ENCODE results near the gene ARHGAP24.

The ARHGAP24 gene

GRCh38 chr4:85707611-85708010 is 232.7 kb downstream of the ARHGAP24 start:
- DNase-seq, result no peak

- DNase-seq, result no peak
Observed at GRCh38 chr4:85708468-85708867, 233.5 kb downstream of the ARHGAP24 start.

GRCh38 chr4:85713005-85713404 is 238.1 kb downstream of the ARHGAP24 start:
- DNase-seq, result no peak

- no peak for DNase-seq
Observed at GRCh38 chr4:85715991-85716737, 241.2 kb downstream of the ARHGAP24 start.

- DNase-seq, result no peak
Observed at GRCh38 chr4:85717351-85717750, 242.4 kb downstream of the ARHGAP24 start.

- DNase-seq, result no peak
Observed at GRCh38 chr4:85717847-85718246, 242.9 kb downstream of the ARHGAP24 start.

GRCh38 chr4:85720735-85721134 is 245.8 kb downstream of the ARHGAP24 start:
- DNase-seq, result no peak

- no peak for DNase-seq
Observed at GRCh38 chr4:85722401-85722800, 247.5 kb downstream of the ARHGAP24 start.

- DNase-seq, result no peak
Observed at GRCh38 chr4:85722807-85723206, 247.9 kb downstream of the ARHGAP24 start.

- DNase-seq, result no peak
Observed at GRCh38 chr4:85724791-85725563, 250.0 kb downstream of the ARHGAP24 start.

GRCh38 chr4:85725721-85726170 is 250.8 kb downstream of the ARHGAP24 start:
- DNase-seq, result no peak

- no peak for DNase-seq
Observed at GRCh38 chr4:85726555-85726954, 251.6 kb downstream of the ARHGAP24 start.

- DNase-seq, result no peak
Observed at GRCh38 chr4:85728464-85728863, 253.5 kb downstream of the ARHGAP24 start.

- DNase-seq, result no peak
Observed at GRCh38 chr4:85732124-85732523, 257.2 kb downstream of the ARHGAP24 start.

GRCh38 chr4:85733798-85734197 is 258.8 kb downstream of the ARHGAP24 start:
- no peak for DNase-seq

GRCh38 chr4:85734424-85734831 is 259.5 kb downstream of the ARHGAP24 start:
- DNase-seq, result no peak

GRCh38 chr4:85736571-85736970 is 261.6 kb downstream of the ARHGAP24 start:
- DNase-seq, result no peak

GRCh38 chr4:85737254-85737653 is 262.3 kb downstream of the ARHGAP24 start:
- no peak for DNase-seq

GRCh38 chr4:85738721-85739120 is 263.8 kb downstream of the ARHGAP24 start:
- no peak for DNase-seq

- no peak for DNase-seq
Observed at GRCh38 chr4:85740431-85740861, 265.5 kb downstream of the ARHGAP24 start.

- no peak for DNase-seq
Observed at GRCh38 chr4:85741381-85741780, 266.4 kb downstream of the ARHGAP24 start.

- DNase-seq, result no peak
Observed at GRCh38 chr4:85741921-85742591, 267.1 kb downstream of the ARHGAP24 start.

GRCh38 chr4:85744950-85745349 is 270.0 kb downstream of the ARHGAP24 start:
- no peak for DNase-seq

- DNase-seq, result no peak
Observed at GRCh38 chr4:85745939-85746338, 271.0 kb downstream of the ARHGAP24 start.
